ENCODE results near the gene PTPRN2.

- no peak for TF ChIP-seq GATA3 (IDR thresholded peaks at IDR 0.05; ENCODE audit: low read depth, low read length)
- no peak for TF ChIP-seq GATA2 (IDR thresholded peaks at IDR 0.05; ENCODE audit: low read depth, low read length)
These were observed 46.1 kb downstream of the PTPRN2 start for GRCh38 chr7:158541346-158542010.

Measured in SH-SY5Y (cell line).